ENCODE measurements around the gene MLIP. TPM values are rescaled to one million over a fixed set of nuclear protein-coding genes. Genes with fewer than 3 reads are reported as not detected.

The MLIP gene
- total and polyA plus RNA-seq, 2 experiments from 2014 or later = not detected

GRCh38 chr6:54196905-54197304 is 85.7 kb downstream of the MLIP start (continued):
- TF ChIP-seq REST (IDR thresholded peaks at IDR 0.05; ENCODE audit: unreplicated experiment) = no peak
- TF ChIP-seq EZH2phosphoT487 (IDR thresholded peaks at IDR 0.05; ENCODE audit: unreplicated experiment) = no peak
- no peak for TF ChIP-seq CREB1 (CRISPR knock-in tag; IDR thresholded peaks at IDR 0.05; ENCODE audit: low read depth)

- Histone ChIP-seq H3K4me1 (ENCODE audit: insufficient read depth) (peaks cover 10% of the 10 kb centered on the region; the same call in 1 of the 2 replicates), H3K4me2 (no peak overlapping the region), H3F3A (replicated peaks; ENCODE audit: low read depth) (no peaks in the 10 kb centered on the region), H3K36me3 (ENCODE audit: insufficient read depth) (no peaks in the 10 kb centered on the region), H3K79me2 (replicated peaks; ENCODE audit: insufficient read depth) (no peaks in the 10 kb centered on the region), H3K27me3 (ENCODE audit: insufficient read depth) (no peaks in the 10 kb centered on the region), H3K4me3 (no peak overlapping the region), H4K20me1 (replicated peaks; ENCODE audit: insufficient read depth) (no peaks in the 10 kb centered on the region), H3K27ac (ENCODE audit: low read depth) (no peak overlapping the region), H2AFZ (no peak overlapping the region), H3K9me2 (ENCODE audit: insufficient read depth) (peaks cover 3% of the 10 kb centered on the region)
- Mint-ChIP-seq H3K4me3 (no peak overlapping the region), H3K27me3 (ENCODE audit: insufficient read depth, low read depth, poor library complexity) (no peaks in the 10 kb centered on the region), H3K36me3 (ENCODE audit: low read depth) (no peaks in the 10 kb centered on the region), H3K4me1 (peaks cover 11% of the 10 kb centered on the region), H3K27ac (no peak overlapping the region), H3K9me3 (no peaks in the 10 kb centered on the region)
- ATAC-seq = no peak
- no peak for DNase-seq (ENCODE audit: low spot score)
- TF ChIP-seq EZH2 (IDR thresholded peaks at IDR 0.05; ENCODE audit: low read depth, unreplicated experiment) (no peak), POLR2AphosphoS5 (IDR thresholded peaks at IDR 0.05; ENCODE audit: low read depth) (no peak), JUNB (IDR thresholded peaks at IDR 0.05; ENCODE audit: unreplicated experiment) (no peak), STAT1 (IDR thresholded peaks at IDR 0.05; ENCODE audit: unreplicated experiment) (no peak), REST (IDR thresholded peaks at IDR 0.05; ENCODE audit: unreplicated experiment) (no peak), EZH2phosphoT487 (IDR thresholded peaks at IDR 0.05; ENCODE audit: unreplicated experiment) (no peak), ZNF331 (CRISPR knock-in tag; IDR thresholded peaks at IDR 0.05; ENCODE audit: low read depth) (no peak), CREB1 (CRISPR knock-in tag; IDR thresholded peaks at IDR 0.05; ENCODE audit: low read depth) (no peak)
- TF ChIP-seq, protein P1, sequence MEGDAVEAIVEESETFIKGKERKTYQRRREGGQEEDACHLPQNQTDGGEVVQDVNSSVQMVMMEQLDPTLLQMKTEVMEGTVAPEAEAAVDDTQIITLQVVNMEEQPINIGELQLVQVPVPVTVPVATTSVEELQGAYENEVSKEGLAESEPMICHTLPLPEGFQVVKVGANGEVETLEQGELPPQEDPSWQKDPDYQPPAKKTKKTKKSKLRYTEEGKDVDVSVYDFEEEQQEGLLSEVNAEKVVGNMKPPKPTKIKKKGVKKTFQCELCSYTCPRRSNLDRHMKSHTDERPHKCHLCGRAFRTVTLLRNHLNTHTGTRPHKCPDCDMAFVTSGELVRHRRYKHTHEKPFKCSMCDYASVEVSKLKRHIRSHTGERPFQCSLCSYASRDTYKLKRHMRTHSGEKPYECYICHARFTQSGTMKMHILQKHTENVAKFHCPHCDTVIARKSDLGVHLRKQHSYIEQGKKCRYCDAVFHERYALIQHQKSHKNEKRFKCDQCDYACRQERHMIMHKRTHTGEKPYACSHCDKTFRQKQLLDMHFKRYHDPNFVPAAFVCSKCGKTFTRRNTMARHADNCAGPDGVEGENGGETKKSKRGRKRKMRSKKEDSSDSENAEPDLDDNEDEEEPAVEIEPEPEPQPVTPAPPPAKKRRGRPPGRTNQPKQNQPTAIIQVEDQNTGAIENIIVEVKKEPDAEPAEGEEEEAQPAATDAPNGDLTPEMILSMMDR (conservative IDR thresholded peaks at IDR 0.05; ENCODE audit: low read depth in 2 of 2) = no peak
- TF ChIP-seq, protein P2, sequence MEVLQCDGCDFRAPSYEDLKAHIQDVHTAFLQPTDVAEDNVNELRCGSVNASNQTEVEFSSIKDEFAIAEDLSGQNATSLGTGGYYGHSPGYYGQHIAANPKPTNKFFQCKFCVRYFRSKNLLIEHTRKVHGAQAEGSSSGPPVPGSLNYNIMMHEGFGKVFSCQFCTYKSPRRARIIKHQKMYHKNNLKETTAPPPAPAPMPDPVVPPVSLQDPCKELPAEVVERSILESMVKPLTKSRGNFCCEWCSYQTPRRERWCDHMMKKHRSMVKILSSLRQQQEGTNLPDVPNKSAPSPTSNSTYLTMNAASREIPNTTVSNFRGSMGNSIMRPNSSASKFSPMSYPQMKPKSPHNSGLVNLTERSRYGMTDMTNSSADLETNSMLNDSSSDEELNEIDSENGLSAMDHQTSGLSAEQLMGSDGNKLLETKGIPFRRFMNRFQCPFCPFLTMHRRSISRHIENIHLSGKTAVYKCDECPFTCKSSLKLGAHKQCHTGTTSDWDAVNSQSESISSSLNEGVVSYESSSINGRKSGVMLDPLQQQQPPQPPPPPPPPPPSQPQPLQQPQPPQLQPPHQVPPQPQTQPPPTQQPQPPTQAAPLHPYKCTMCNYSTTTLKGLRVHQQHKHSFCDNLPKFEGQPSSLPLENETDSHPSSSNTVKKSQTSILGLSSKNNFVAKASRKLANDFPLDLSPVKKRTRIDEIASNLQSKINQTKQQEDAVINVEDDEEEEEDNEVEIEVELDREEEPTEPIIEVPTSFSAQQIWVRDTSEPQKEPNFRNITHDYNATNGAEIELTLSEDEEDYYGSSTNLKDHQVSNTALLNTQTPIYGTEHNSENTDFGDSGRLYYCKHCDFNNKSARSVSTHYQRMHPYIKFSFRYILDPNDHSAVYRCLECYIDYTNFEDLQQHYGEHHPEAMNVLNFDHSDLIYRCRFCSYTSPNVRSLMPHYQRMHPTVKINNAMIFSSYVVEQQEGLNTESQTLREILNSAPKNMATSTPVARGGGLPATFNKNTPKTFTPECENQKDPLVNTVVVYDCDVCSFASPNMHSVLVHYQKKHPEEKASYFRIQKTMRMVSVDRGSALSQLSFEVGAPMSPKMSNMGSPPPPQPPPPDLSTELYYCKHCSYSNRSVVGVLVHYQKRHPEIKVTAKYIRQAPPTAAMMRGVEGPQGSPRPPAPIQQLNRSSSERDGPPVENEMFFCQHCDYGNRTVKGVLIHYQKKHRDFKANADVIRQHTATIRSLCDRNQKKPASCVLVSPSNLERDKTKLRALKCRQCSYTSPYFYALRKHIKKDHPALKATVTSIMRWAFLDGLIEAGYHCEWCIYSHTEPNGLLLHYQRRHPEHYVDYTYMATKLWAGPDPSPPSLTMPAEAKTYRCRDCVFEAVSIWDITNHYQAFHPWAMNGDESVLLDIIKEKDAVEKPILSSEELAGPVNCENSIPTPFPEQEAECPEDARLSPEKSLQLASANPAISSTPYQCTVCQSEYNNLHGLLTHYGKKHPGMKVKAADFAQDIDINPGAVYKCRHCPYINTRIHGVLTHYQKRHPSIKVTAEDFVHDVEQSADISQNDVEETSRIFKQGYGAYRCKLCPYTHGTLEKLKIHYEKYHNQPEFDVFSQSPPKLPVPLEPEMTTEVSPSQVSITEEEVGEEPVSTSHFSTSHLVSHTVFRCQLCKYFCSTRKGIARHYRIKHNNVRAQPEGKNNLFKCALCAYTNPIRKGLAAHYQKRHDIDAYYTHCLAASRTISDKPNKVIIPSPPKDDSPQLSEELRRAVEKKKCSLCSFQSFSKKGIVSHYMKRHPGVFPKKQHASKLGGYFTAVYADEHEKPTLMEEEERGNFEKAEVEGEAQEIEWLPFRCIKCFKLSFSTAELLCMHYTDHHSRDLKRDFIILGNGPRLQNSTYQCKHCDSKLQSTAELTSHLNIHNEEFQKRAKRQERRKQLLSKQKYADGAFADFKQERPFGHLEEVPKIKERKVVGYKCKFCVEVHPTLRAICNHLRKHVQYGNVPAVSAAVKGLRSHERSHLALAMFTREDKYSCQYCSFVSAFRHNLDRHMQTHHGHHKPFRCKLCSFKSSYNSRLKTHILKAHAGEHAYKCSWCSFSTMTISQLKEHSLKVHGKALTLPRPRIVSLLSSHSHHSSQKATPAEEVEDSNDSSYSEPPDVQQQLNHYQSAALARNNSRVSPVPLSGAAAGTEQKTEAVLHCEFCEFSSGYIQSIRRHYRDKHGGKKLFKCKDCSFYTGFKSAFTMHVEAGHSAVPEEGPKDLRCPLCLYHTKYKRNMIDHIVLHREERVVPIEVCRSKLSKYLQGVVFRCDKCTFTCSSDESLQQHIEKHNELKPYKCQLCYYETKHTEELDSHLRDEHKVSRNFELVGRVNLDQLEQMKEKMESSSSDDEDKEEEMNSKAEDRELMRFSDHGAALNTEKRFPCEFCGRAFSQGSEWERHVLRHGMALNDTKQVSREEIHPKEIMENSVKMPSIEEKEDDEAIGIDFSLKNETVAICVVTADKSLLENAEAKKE (CRISPR knock-in tag; IDR thresholded peaks at IDR 0.05) = no peak
Measured at GRCh38 chr6:54198134-54198533, 86.9 kb downstream of the MLIP start.
